ENCODE data around the gene GAREM1. TPM values are rescaled to one million over a fixed set of nuclear protein-coding genes. Genes with fewer than 3 reads are reported as not detected.

Gene GAREM1
- total RNA-seq, 3 donors from 2014 or later, result 7.8 to 13.4 (median 12.0) TPM

- Histone ChIP-seq H3K36me3 (no peaks in the 10 kb centered on the region), H3K27ac (peak overlapping the region in 1 of 2 donors; percentile 35), H3K4me3 (no peak overlapping the region), H3K4me1 (peaks cover 0 to 7% of the 10 kb centered on the region in 2 donors), H3K9me3 (no peaks in the 10 kb centered on the region), H3K27me3 (no peaks in the 10 kb centered on the region)
- TF ChIP-seq, protein P1, sequence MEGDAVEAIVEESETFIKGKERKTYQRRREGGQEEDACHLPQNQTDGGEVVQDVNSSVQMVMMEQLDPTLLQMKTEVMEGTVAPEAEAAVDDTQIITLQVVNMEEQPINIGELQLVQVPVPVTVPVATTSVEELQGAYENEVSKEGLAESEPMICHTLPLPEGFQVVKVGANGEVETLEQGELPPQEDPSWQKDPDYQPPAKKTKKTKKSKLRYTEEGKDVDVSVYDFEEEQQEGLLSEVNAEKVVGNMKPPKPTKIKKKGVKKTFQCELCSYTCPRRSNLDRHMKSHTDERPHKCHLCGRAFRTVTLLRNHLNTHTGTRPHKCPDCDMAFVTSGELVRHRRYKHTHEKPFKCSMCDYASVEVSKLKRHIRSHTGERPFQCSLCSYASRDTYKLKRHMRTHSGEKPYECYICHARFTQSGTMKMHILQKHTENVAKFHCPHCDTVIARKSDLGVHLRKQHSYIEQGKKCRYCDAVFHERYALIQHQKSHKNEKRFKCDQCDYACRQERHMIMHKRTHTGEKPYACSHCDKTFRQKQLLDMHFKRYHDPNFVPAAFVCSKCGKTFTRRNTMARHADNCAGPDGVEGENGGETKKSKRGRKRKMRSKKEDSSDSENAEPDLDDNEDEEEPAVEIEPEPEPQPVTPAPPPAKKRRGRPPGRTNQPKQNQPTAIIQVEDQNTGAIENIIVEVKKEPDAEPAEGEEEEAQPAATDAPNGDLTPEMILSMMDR (IDR thresholded peaks at IDR 0.05), result no peak
- TF ChIP-seq POLR2AphosphoS5 (IDR thresholded peaks at IDR 0.05) (no peak), POLR2A (IDR thresholded peaks at IDR 0.05) (no peak)
- intact Hi-C loops (cut with DNase I; ENCODE audit: low total_unique reads), result no loop called here
- no peak for DNase-seq (ENCODE audit: low spot score in 2 of 2)
Observed at GRCh38 chr18:32422978-32423740, 47.5 kb downstream of the GAREM1 start.

DNA sequence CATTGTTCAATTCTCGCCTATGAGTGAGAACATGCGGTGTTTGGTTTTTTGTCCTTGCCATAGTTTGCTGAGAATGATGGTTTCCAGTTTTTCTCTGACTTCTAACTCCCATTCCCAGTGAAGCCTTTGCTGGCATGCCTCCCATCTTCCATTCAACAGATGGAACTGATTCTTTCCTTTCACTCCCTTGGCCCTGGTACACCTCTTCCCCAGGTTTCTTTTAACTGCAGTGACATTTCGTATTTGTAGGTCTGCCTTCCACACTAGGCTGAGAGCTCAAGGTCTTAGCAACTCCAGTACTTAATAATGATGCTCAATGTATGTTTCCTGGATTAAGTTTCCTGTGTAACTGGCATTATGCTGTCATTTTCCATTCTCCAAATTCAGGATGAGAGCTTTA lies 48.5 kb downstream of the GAREM1 start:
- intact Hi-C loops (cut with DNase I; ENCODE audit: low total_unique reads), result no loop called here
- no peaks in the 10 kb centered on the region for H3K9me3 ChIP-seq
- H3K36me3 ChIP-seq, result no peaks in the 10 kb centered on the region
- no peak overlapping the region for H3K27ac ChIP-seq
- DNase-seq (ENCODE audit: low spot score in 2 of 2), result no peak
- no peaks in the 10 kb centered on the region for H3K27me3 ChIP-seq
- peaks cover 0 to 7% of the 10 kb centered on the region in 2 donors for H3K4me1 ChIP-seq
- H3K4me3 ChIP-seq, result no peak overlapping the region
- TF ChIP-seq POLR2AphosphoS5 (IDR thresholded peaks at IDR 0.05), result no peak

DNA sequence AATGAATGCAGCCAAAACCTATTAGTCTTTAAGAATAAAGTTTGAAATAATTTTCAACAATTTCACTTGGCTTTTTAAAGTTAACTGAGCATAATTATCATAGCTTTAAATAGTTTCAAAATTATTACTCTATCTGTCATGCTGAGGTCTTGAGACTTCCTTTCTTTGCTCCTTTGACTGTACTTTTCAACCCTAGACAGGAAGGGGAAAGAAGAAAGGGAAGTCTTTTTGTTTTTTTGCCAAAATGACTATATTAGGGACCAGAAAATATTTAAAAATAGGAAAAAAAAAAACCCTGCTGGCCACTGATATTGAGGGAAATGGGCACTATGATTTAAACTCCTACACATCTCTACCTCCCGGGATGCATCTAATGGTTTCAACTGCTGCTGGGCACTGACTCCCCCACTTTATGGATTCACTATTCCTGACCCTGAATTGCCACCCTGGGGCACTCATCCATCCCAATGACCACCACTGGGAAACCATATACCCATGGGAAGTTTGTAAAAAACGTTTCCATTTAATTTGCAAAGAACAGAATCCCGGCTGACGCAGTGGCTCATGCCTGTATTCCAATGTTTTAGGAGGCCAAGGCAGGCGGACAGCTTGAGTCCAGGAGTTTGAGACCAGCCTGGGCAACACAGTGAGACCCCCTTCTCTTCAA lies 50.5 kb downstream of the GAREM1 start:
- peaks cover 0 to 7% of the 10 kb centered on the region in 2 donors for H3K4me1 ChIP-seq
- no peak overlapping the region for H3K27ac ChIP-seq
- TF ChIP-seq, protein P1 (IDR thresholded peaks at IDR 0.05), result no peak
- TF ChIP-seq POLR2AphosphoS5 (IDR thresholded peaks at IDR 0.05) (no peak), POLR2A (IDR thresholded peaks at IDR 0.05) (no peak)
- H3K36me3 ChIP-seq, result no peaks in the 10 kb centered on the region
- H3K9me3 ChIP-seq, result no peaks in the 10 kb centered on the region
- no peak overlapping the region for H3K4me3 ChIP-seq
- intact Hi-C loops (cut with DNase I; ENCODE audit: low total_unique reads), result no loop called here
- no peak for DNase-seq (ENCODE audit: low spot score in 2 of 2)
- H3K27me3 ChIP-seq, result no peaks in the 10 kb centered on the region

- intact Hi-C loops (cut with DNase I; ENCODE audit: low total_unique reads), result no loop called here
- Histone ChIP-seq H3K36me3 (no peaks in the 10 kb centered on the region), H3K4me3 (no peak overlapping the region), H3K27me3 (no peaks in the 10 kb centered on the region), H3K4me1 (no peaks in the 10 kb centered on the region), H3K27ac (no peak overlapping the region), H3K9me3 (no peaks in the 10 kb centered on the region)
- DNase-seq (ENCODE audit: low spot score in 2 of 2), result no peak
- TF ChIP-seq, protein P1 (IDR thresholded peaks at IDR 0.05), result no peak
- TF ChIP-seq POLR2AphosphoS5 (IDR thresholded peaks at IDR 0.05), result no peak
- TF ChIP-seq POLR2A (IDR thresholded peaks at IDR 0.05), result no peak
Observed at GRCh38 chr18:32418148-32418547, 52.5 kb downstream of the GAREM1 start.

DNA sequence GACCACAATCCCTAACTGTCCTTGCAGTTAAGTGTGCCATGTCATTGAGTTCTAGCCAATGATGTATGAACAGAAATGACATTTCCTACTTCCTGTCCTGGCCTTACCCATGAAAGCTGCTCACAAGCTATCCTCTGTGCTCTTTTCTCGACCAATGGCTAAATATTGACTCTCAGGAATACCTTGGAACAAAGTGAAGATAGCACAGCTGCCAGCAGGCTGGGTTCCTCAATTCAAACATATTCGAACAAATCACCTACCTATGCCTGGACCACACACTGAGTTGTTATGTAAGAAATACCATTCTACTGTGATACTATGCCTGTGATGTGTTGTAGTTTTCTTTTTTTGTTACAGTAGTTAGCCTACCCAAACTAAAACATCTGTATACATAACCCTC lies 65.1 kb downstream of the GAREM1 start:
- no peaks in the 10 kb centered on the region for H3K9me3 ChIP-seq
- no peaks in the 10 kb centered on the region for H3K27me3 ChIP-seq
- no peak for DNase-seq (ENCODE audit: low spot score in 2 of 2)
- TF ChIP-seq, protein P1 (IDR thresholded peaks at IDR 0.05), result no peak
- TF ChIP-seq POLR2A (IDR thresholded peaks at IDR 0.05) (no peak), POLR2AphosphoS5 (IDR thresholded peaks at IDR 0.05) (no peak)
- no peaks in the 10 kb centered on the region for H3K36me3 ChIP-seq
- intact Hi-C loops (cut with DNase I; ENCODE audit: low total_unique reads), result no loop called here
- no peak overlapping the region for H3K27ac ChIP-seq
- no peak overlapping the region for H3K4me3 ChIP-seq
- H3K4me1 ChIP-seq, result no peaks in the 10 kb centered on the region
